Muscle layer of colon (tissue), 2 donors: Measurements from ENCODE around the gene WNK2.

Experiments
- H3K27ac ChIP-seq: one replicate; pipeline ENCODE4 v1.7.0; 2013; ENCODE audit warnings: low read depth, mild to moderate bottlenecking, low read length, moderate library complexity
- H3K27me3 ChIP-seq, 2 donors: one replicate each; pipeline ENCODE4 v1.7.0; 2013; ENCODE audit warnings: low read length in 2 of 2, mild to moderate bottlenecking in 2 of 2; ENCODE audit not compliant: insufficient read depth in 2 of 2, control insufficient read depth in 1 of 2
- H3K36me3 ChIP-seq: one replicate; pipeline ENCODE4 v1.7.0; 2013; ENCODE audit warnings: mild to moderate bottlenecking, low read length; ENCODE audit not compliant: insufficient read depth
- H3K4me1 ChIP-seq: one replicate; pipeline ENCODE4 v1.7.0; 2013; ENCODE audit warnings: mild to moderate bottlenecking, low read length; ENCODE audit not compliant: insufficient read depth
- H3K4me3 ChIP-seq, 2 donors: one replicate each; pipeline ENCODE4 v1.7.0; 2013; ENCODE audit warnings: low read length in 2 of 2, low read depth in 1 of 2, mild to moderate bottlenecking in 1 of 2, moderate library complexity in 1 of 2
- H3K9ac ChIP-seq: one replicate; pipeline ENCODE4 v1.7.0; 2013; ENCODE audit warnings: low read length
- H3K9me3 ChIP-seq: one replicate; pipeline ENCODE4 v1.7.0; 2013; ENCODE audit warnings: mild to moderate bottlenecking, low read length
- donor health status: abdominal sarcoma.
- donor health status: Adenocarcinoma of cecum.

Gene WNK2

DNA sequence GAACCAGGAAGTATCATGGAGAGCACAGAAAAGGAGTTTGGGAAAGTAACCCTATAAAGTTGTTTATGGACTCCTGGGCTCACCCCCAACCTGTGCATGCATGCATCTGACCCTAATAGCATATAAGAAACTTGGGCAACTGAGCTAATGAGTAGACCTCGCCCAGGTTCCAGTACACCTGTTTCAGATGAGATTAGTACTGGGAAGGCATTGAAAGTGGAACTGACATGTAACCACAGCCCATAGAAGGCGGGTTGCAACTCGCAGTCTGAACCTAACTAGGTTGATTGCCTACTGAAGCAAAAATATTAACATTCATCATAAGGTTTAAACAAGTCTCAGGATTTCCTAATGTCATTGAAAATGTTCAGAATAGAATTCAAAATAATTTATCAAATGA lies 87.0 kb downstream of the WNK2 start:
- Histone ChIP-seq H3K27ac (no peak overlapping the region), H3K9ac (no peak overlapping the region), H3K4me1 (no peaks in the 10 kb centered on the region), H3K4me3 (no peak overlapping the region), H3K36me3 (peaks cover 42% of the 10 kb centered on the region), H3K27me3 (no peaks in the 10 kb centered on the region), H3K9me3 (no peaks in the 10 kb centered on the region)

DNA sequence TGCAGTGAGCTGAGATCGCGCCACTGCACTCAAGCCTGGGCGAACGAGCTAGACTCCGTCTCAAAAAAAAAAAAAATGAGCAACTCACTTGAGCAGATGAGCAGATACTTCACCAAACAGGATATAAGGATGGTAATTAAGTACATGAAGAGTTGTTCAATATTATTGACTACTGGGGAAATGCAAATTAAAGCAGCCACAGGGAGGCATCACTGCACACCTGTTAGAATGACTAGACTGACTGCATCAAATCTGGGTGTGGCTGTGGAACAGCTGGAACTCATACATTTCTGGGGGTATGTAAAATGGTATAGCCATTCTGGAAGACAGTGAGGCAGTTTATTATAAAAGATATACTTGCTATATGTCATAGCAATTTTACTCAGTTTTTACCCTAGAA lies 93.0 kb downstream of the WNK2 start:
- Histone ChIP-seq H3K36me3 (peaks cover 4% of the 10 kb centered on the region), H3K9me3 (no peaks in the 10 kb centered on the region), H3K27ac (no peak overlapping the region), H3K9ac (no peak overlapping the region), H3K4me1 (no peaks in the 10 kb centered on the region), H3K4me3 (no peak overlapping the region), H3K27me3 (no peaks in the 10 kb centered on the region)

DNA sequence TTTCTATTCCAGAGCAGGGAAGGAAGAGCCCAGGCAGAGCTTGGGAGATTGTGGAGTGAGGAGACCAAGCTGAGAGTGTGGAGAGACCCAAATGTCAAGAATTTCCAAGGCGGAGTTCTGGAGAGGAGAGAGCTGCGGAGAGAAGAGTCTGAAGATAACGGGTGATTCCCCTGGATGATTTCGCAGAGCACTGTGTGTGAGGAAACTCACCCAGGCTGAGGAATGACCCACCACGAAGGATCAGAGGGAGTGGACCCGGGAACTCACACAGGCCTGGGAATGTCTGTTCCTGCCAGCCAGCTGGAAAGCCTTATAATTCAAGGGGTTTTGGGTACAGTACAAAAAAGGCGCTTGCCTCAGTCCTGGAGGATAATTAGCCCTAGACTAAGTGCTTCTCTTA lies 94.2 kb downstream of the WNK2 start:
- H3K4me1 ChIP-seq, result no peaks in the 10 kb centered on the region
- H3K9me3 ChIP-seq, result no peaks in the 10 kb centered on the region

GRCh38 chr9:93280661-93281259 lies 96.8 kb downstream of the WNK2 start:
- Histone ChIP-seq H3K4me1 (no peaks in the 10 kb centered on the region), H3K9me3 (no peaks in the 10 kb centered on the region), H3K4me3 (no peak overlapping the region), H3K36me3 (peaks cover 4% of the 10 kb centered on the region), H3K27me3 (no peaks in the 10 kb centered on the region), H3K27ac (no peak overlapping the region), H3K9ac (no peak overlapping the region)

More for the DNA sequence above, 94.2 kb downstream of the WNK2 start:
- H3K27me3 ChIP-seq, result no peaks in the 10 kb centered on the region
- H3K4me3 ChIP-seq, result no peak overlapping the region
- no peak overlapping the region for H3K9ac ChIP-seq
- H3K27ac ChIP-seq, result no peak overlapping the region
- H3K36me3 ChIP-seq, result peaks cover 4% of the 10 kb centered on the region

DNA sequence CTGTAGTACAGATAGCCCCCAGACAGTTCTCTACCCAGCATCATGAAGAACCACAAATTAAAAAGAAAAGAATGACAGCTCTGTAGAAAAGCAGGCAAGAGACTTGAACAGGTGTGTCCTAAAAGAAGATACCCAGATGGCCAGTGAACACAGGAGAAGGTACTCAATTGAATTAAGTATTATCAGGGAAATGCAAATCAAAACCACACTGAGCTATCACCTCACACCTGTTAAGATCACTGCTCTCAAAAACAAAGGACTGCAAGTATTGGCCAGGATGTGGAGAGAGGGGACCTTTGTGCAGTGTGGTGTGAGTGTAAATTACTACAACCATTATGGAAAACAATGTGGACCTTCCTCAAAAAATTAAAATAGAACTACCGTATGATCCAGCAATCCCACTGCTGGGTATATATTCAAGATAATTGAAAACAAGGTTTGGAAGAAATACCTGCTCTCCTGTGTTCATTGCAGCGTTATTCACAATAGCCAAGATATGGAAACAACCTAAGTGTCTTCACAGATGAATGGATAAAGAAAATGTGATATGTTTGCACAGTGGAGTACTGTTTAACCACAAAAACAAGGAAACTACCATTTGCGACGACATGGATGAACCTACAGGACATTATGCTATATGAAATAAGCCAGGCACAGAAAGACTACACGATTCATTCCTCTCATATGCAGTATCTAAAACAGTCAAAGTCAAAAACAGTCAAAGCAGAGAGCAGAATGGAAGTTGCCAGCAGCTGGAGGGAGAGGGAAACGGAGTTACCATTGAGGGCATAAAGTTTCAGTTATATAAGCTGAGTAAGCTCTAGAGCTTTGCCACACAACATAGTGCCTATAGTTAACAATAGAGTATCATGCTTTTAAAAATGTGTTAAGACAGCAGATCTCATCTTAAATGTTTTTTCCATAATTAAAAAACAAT lies 102.6 kb downstream of the WNK2 start:
- no peak overlapping the region for H3K27ac ChIP-seq
- no peaks in the 10 kb centered on the region for H3K36me3 ChIP-seq
- H3K9ac ChIP-seq, result no peak overlapping the region
- no peaks in the 10 kb centered on the region for H3K27me3 ChIP-seq
- no peaks in the 10 kb centered on the region for H3K9me3 ChIP-seq
- no peak overlapping the region for H3K4me3 ChIP-seq
- no peaks in the 10 kb centered on the region for H3K4me1 ChIP-seq

DNA sequence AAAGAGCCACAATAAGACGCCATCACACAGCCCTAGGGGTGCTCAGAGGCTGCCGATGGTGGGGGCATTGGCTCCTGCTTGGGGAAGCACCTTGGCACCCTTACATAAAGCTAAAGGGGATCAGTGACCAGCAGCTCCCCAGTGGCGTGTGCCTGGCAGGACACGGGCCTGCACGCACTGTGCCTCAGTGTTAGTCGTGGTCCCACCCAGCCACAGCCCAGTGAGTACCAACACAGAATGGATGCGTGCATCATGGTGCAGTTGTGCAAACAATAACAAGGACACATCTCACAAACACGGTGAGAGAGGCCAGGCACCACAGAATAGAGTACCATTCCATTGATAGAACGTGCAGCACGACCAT lies 103.2 kb downstream of the WNK2 start:
- Histone ChIP-seq H3K4me1 (no peaks in the 10 kb centered on the region), H3K9me3 (no peaks in the 10 kb centered on the region), H3K4me3 (no peak overlapping the region), H3K27ac (no peak overlapping the region), H3K27me3 (no peaks in the 10 kb centered on the region), H3K36me3 (no peaks in the 10 kb centered on the region), H3K9ac (no peak overlapping the region)

DNA sequence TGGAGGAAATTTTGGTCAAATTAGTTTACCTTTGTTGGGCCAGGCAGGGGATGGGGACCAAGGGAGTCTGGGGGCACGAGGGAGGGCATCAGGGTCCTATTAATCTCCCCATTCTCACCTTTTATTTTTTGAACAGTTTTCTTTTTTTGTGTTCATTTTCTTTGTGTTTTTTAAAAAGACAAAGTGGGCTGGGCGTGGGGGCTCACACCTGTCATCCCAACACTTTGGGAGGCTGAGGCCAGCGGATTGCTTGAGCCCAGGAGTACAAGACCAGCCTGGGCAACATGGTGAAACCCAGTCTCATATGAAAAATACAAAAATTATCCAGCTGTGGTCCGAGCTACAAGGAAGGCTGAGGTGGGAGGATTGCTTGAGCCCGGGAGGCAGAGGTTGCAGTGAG lies 103.7 kb downstream of the WNK2 start:
- Histone ChIP-seq H3K27me3 (no peaks in the 10 kb centered on the region), H3K27ac (no peak overlapping the region), H3K9me3 (no peaks in the 10 kb centered on the region), H3K9ac (no peak overlapping the region), H3K36me3 (no peaks in the 10 kb centered on the region), H3K4me1 (no peaks in the 10 kb centered on the region), H3K4me3 (no peak overlapping the region)

GRCh38 chr9:93288341-93288740 lies 104.4 kb downstream of the WNK2 start:
- no peak overlapping the region for H3K9ac ChIP-seq
- H3K4me1 ChIP-seq, result no peaks in the 10 kb centered on the region
- no peak overlapping the region for H3K4me3 ChIP-seq
- H3K9me3 ChIP-seq, result no peaks in the 10 kb centered on the region
- H3K27me3 ChIP-seq, result no peaks in the 10 kb centered on the region
- H3K36me3 ChIP-seq, result no peaks in the 10 kb centered on the region
- no peak overlapping the region for H3K27ac ChIP-seq

DNA sequence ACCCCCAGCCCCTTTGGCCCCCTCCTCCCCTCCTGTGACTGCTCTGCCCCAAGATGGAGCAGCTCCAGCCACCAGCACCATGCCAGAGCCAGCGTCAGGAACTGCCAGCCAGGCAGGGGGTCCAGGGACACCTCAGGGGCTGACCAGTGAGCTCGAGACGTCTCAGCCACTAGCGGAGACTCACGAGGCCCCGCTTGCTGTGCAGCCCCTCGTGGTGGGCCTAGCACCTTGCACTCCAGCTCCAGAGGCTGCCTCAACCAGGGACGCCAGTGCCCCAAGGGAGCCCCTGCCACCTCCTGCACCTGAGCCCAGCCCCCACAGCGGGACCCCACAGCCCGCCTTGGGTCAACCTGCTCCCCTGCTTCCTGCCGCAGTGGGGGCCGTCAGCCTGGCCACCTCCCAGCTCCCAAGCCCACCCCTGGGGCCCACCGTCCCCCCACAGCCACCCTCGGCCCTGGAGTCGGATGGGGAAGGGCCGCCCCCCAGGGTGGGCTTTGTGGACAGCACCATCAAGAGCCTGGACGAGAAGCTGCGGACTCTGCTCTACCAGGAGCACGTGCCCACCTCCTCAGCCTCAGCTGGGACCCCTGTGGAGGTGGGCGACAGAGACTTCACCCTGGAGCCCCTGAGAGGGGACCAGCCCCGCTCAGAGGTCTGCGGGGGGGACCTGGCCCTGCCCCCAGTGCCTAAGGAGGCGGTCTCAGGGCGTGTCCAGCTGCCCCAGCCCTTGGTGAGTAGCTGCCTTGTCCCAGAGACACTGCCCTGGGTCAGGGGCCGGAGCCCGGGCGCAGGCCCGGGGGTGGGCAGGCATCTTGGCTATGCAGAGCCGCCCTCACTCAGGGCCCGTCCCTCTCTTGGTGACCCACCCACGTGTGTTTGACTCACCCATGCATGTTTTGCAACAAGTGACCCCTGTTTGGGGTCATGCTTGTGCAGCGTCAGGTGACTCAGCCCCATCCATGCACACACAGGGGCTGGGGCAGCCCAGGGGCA lies 105.2 kb downstream of the WNK2 start:
- no peaks in the 10 kb centered on the region for H3K27me3 ChIP-seq
- H3K9ac ChIP-seq, result no peak overlapping the region
- no peaks in the 10 kb centered on the region for H3K4me1 ChIP-seq
- no peaks in the 10 kb centered on the region for H3K9me3 ChIP-seq
- no peak overlapping the region for H3K4me3 ChIP-seq
- no peak overlapping the region for H3K27ac ChIP-seq
- peaks cover 4% of the 10 kb centered on the region for H3K36me3 ChIP-seq

- Histone ChIP-seq H3K9me3 (no peaks in the 10 kb centered on the region), H3K4me3 (no peak overlapping the region), H3K36me3 (peaks cover 6% of the 10 kb centered on the region), H3K27ac (no peak overlapping the region), H3K9ac (no peak overlapping the region), H3K4me1 (no peaks in the 10 kb centered on the region), H3K27me3 (no peaks in the 10 kb centered on the region)
Observed at GRCh38 chr9:93290495-93291434, 106.8 kb downstream of the WNK2 start.
